Dermis blood vessel endothelial cell (primary cell): ENCODE data around the gene LARGE1. TPM values are rescaled to one million over a fixed set of nuclear protein-coding genes. Genes with fewer than 3 reads are reported as not detected.

Source experiments
- DNase-seq: peaks from one replicate; pipeline ENCODE4 v3.0.0; 2010
- total RNA-seq: library from RNA; depleted of rRNA; stranded (reverse); fragments of >200 nt; gene quantifications from 2 replicates; pipeline ENCODE4 v1.2.3, GENCODE V29; 2014

The LARGE1 gene
- total RNA-seq, 1 donor from 2014 or later: 14.0 TPM

GRCh38 chr22:33347002-33347401 lies 573.3 kb downstream of the LARGE1 start:
- no peak for DNase-seq

GRCh38 chr22:33341611-33342010 lies 578.7 kb downstream of the LARGE1 start:
- no peak for DNase-seq

- DNase-seq: no peak
Observed at GRCh38 chr22:33337524-33337923, 582.8 kb downstream of the LARGE1 start.

- no peak for DNase-seq
Observed at GRCh38 chr22:33335611-33336279, 584.5 kb downstream of the LARGE1 start.

GRCh38 chr22:33332538-33332937 lies 587.7 kb downstream of the LARGE1 start:
- DNase-seq: no peak

GRCh38 chr22:33331017-33331416 lies 589.3 kb downstream of the LARGE1 start:
- no peak for DNase-seq

GRCh38 chr22:33330534-33330933 lies 589.7 kb downstream of the LARGE1 start:
- no peak for DNase-seq

GRCh38 chr22:33329398-33329797 lies 590.9 kb downstream of the LARGE1 start:
- no peak for DNase-seq

- DNase-seq: no peak
Observed at GRCh38 chr22:33328789-33329296, 591.4 kb downstream of the LARGE1 start.

GRCh38 chr22:33327348-33327860 lies 592.9 kb downstream of the LARGE1 start:
- no peak for DNase-seq

- no peak for DNase-seq
Observed at GRCh38 chr22:33326540-33327295, 593.6 kb downstream of the LARGE1 start.

- DNase-seq: no peak
Observed at GRCh38 chr22:33325232-33326004, 594.9 kb downstream of the LARGE1 start.

- no peak for DNase-seq
Observed at GRCh38 chr22:33324228-33324627, 596.0 kb downstream of the LARGE1 start.

GRCh38 chr22:33321466-33321865 lies 598.8 kb downstream of the LARGE1 start:
- DNase-seq: no peak

GRCh38 chr22:33315954-33316353 lies 604.3 kb downstream of the LARGE1 start:
- no peak for DNase-seq

GRCh38 chr22:33315117-33315516 lies 605.2 kb downstream of the LARGE1 start:
- DNase-seq: no peak

- DNase-seq: no peak
Observed at GRCh38 chr22:33314316-33314715, 606.0 kb downstream of the LARGE1 start.

- DNase-seq: no peak
Observed at GRCh38 chr22:33303099-33303498, 617.2 kb downstream of the LARGE1 start.

- DNase-seq: no peak
Observed at GRCh38 chr22:33302549-33302948, 617.7 kb downstream of the LARGE1 start.

- peak; percentile 43 for DNase-seq
Observed at GRCh38 chr22:33302049-33302545, 618.2 kb downstream of the LARGE1 start.

- no peak for DNase-seq
Observed at GRCh38 chr22:33300165-33300564, 620.1 kb downstream of the LARGE1 start.

GRCh38 chr22:33299245-33299956 lies 620.9 kb downstream of the LARGE1 start:
- DNase-seq: no peak
